22Rv1 (cell line): Measurements from ENCODE around the gene RAB30.
"Not testable (repeated sequence)": the region's sequence is repeated elsewhere in the genome, so short reads cannot be mapped to it uniquely, and the experiment has no call there.

ENCODE experiments used
- H3K27ac ChIP-seq: fragments of 450-650 bp; 2 replicates; pipeline ENCODE4 v1.5.1; 2017
- CTCF ChIP-seq: fragments of 450-650 bp; IDR thresholded peaks from 2 replicates; pipeline ENCODE4 v1.5.1; 2017; ENCODE audit warnings: mild to moderate bottlenecking
- ZFX ChIP-seq: fragments of 450-650 bp; IDR thresholded peaks from 2 replicates; pipeline ENCODE4 v1.6.1; 2017; ENCODE audit warnings: antibody characterized with exemption, borderline replicate concordance

Gene RAB30

GRCh38 chr11:82979824-82980223, 91.9 kb downstream of the RAB30 start:
- TF ChIP-seq CTCF (no peak), ZFX (no peak)
- no peak overlapping the region for H3K27ac ChIP-seq

GRCh38 chr11:82978422-82979099, 93.1 kb downstream of the RAB30 start:
- TF ChIP-seq ZFX (no peak), CTCF (no peak)
- H3K27ac ChIP-seq: no peak overlapping the region

GRCh38 chr11:82976786-82977185, 94.9 kb downstream of the RAB30 start:
- no peak overlapping the region for H3K27ac ChIP-seq
- no peak for TF ChIP-seq CTCF
- TF ChIP-seq ZFX: no peak

- no peak overlapping the region for H3K27ac ChIP-seq
- TF ChIP-seq ZFX (no peak), CTCF (no peak)
Measured at GRCh38 chr11:82975882-82976281, 95.8 kb downstream of the RAB30 start.

- H3K27ac ChIP-seq: no peak overlapping the region
- no peak for TF ChIP-seq ZFX
- TF ChIP-seq CTCF: no peak
Measured at GRCh38 chr11:82974851-82975250, 96.8 kb downstream of the RAB30 start.

GRCh38 chr11:82974135-82974534, 97.6 kb downstream of the RAB30 start:
- TF ChIP-seq ZFX: no peak
- TF ChIP-seq CTCF: no peak
- H3K27ac ChIP-seq: no peak overlapping the region

GRCh38 chr11:82972103-82972502, 99.6 kb downstream of the RAB30 start:
- no peak for TF ChIP-seq CTCF
- no peak for TF ChIP-seq ZFX
- H3K27ac ChIP-seq: no peak overlapping the region

- not testable (repeated sequence) for H3K27ac ChIP-seq
Measured at GRCh38 chr11:82971519-82971946, 100.2 kb downstream of the RAB30 start.

- not testable (repeated sequence) for H3K27ac ChIP-seq
Measured at GRCh38 chr11:82970507-82971083, 101.1 kb downstream of the RAB30 start.
